GM12878 (cell line): Measurements from ENCODE around the gene FHL3. TPM values are rescaled to one million over a fixed set of nuclear protein-coding genes. Genes with fewer than 3 reads are reported as not detected.

Experiments
- ATAC-seq: fragments of 200-7000 bp; cut with Tn5 transposase; 3 replicates; pipeline ENCODE4 v1.9.1; 2020; ENCODE audit warnings: mild to moderate bottlenecking, moderate library complexity
- BruUV-seq: library from RNA; stranded (reverse); fragments of 400-500 nt; replicated peaks from 2 replicates; lab custom pipeline; 2021; lab: Mats Ljungman, UMichigan
- CTCF ChIA-PET: fragments of 300-600 bp; sonication (Branson Sonifier 250); formaldehyde crosslinking; extraction: SDS; loops from one replicate; lab custom pipeline; 2021; ENCODE audit warnings: inconsistent platforms; lab: Yijun Ruan, JAX
- POLR2A ChIA-PET: fragments of 350-600 bp; formaldehyde crosslinking; extraction: SDS; loops from one replicate; lab custom pipeline; 2021; ENCODE audit warnings: inconsistent platforms; lab: Charles Lee
- RAD21 ChIA-PET: fragments of 300-600 bp; sonication (Branson Sonifier 250); formaldehyde crosslinking; loops from one replicate; lab custom pipeline; 2023; ENCODE audit warnings: antibody characterized with exemption; ENCODE audit not compliant: unreplicated experiment; lab: Charles Lee
- SMC1A ChIA-PET: fragments of 300-600 bp; sonication (Branson Sonifier 250); formaldehyde crosslinking; loops from one replicate; lab custom pipeline; 2023; ENCODE audit not compliant: unreplicated experiment, uncharacterized antibody; lab: Charles Lee
- DNase-seq: peaks from one replicate; pipeline ENCODE4 v3.0.0-alpha.2; 2011; ENCODE audit warnings: low read depth, low spot score
- FAIRE-seq: peaks from 3 replicates; lab custom pipeline; 2011; peaks lifted over from hg19 to GRCh38; lab: Jason Lieb, UNC
- H2AFZ ChIP-seq: 2 replicates; pipeline ENCODE4 v1.6.0; 2011; ENCODE audit warnings: low read depth, low read length, control low read depth; ENCODE audit not compliant: control insufficient read depth
- H3K27ac ChIP-seq: 2 replicates; pipeline ENCODE4 v1.5.1; 2011; ENCODE audit warnings: control low read depth; ENCODE audit not compliant: control insufficient read depth, insufficient read depth
- H3K27me3 ChIP-seq, 2 experiments: replicated peaks in 1 of 2; 2 replicates each; pipeline versions ENCODE4 v1.6.0 to v1.6.1; 2011; ENCODE audit warnings: low read length in 1 of 2; ENCODE audit not compliant: control insufficient read depth in 2 of 2, insufficient read depth in 2 of 2
- H3K36me3 ChIP-seq, 2 experiments: 2 replicates each; pipeline ENCODE4 v1.5.1; 2011; ENCODE audit warnings: low read length in 1 of 2; ENCODE audit not compliant: control insufficient read depth in 2 of 2, insufficient read depth in 2 of 2
- H3K4me1 ChIP-seq: 2 replicates; pipeline ENCODE4 v1.6.1; 2011; ENCODE audit warnings: mild to moderate bottlenecking, low read length, moderate library complexity, mixed read lengths; ENCODE audit not compliant: control insufficient read depth, insufficient read depth
- H3K4me2 ChIP-seq: 2 replicates; pipeline ENCODE4 v1.6.0; 2011; ENCODE audit warnings: control low read depth; ENCODE audit not compliant: control insufficient read depth, insufficient read depth
- H3K4me3 ChIP-seq: fragments of 200-600 bp; sonication (generic); 2 replicates; pipeline ENCODE4 v1.5.1; 2016
- H3K79me2 ChIP-seq: 2 replicates; pipeline ENCODE4 v1.6.0; 2011; ENCODE audit warnings: low read length; ENCODE audit not compliant: control insufficient read depth, insufficient read depth
- H3K9ac ChIP-seq: 2 replicates; pipeline ENCODE4 v1.8.0; 2011; ENCODE audit warnings: low read length, control low read depth, mixed read lengths; ENCODE audit not compliant: control insufficient read depth, insufficient read depth
- H3K9me3 ChIP-seq: replicated peaks from 3 replicates; pipeline ENCODE4 v1.5.1; 2011; ENCODE audit warnings: mild to moderate bottlenecking, low read length; ENCODE audit not compliant: control insufficient read depth, insufficient read depth
- H4K20me1 ChIP-seq: 2 replicates; pipeline ENCODE4 v1.6.0; 2011; ENCODE audit not compliant: control insufficient read depth, insufficient read depth
- CUX1 ChIP-seq: IDR thresholded peaks from 2 replicates; pipeline ENCODE4 v1.6.1; 2012; ENCODE audit warnings: improper control_type of control experiment, low read depth, low read length; ENCODE audit not compliant: insufficient replicate concordance
- MEF2B ChIP-seq: fragments of 450-650 bp; IDR thresholded peaks from 2 replicates; pipeline ENCODE4 v1.6.1; 2018; ENCODE audit warnings: mild to moderate bottlenecking, moderate library complexity; ENCODE audit not compliant: partially characterized antibody, poor library complexity, severe bottlenecking
- NR2F1 ChIP-seq: fragments of 450-650 bp; conservative IDR thresholded peaks from 2 replicates; pipeline ENCODE4 v1.6.1; 2017; ENCODE audit warnings: mild to moderate bottlenecking
- POLR2AphosphoS2 ChIP-seq: IDR thresholded peaks from 2 replicates; pipeline ENCODE4 v1.6.1; 2011; ENCODE audit warnings: low read depth, mild to moderate bottlenecking, low read length, improper control_type of control experiment, moderate library complexity
- RCOR1 ChIP-seq: conservative IDR thresholded peaks from 2 replicates; pipeline ENCODE4 v1.6.1; 2012; ENCODE audit warnings: low read depth, low read length, improper control_type of control experiment
- USF2 ChIP-seq: IDR thresholded peaks from 2 replicates; pipeline ENCODE4 v1.6.1; 2011; ENCODE audit warnings: low read depth, low read length, improper control_type of control experiment, borderline replicate concordance
- YY1 ChIP-seq: IDR thresholded peaks from 2 replicates; pipeline ENCODE4 v1.6.1; 2011; ENCODE audit warnings: low read depth, mild to moderate bottlenecking, low read length
- ZNF24 ChIP-seq: fragments of 450-650 bp; IDR thresholded peaks from 2 replicates; pipeline ENCODE4 v1.6.1; 2017; ENCODE audit warnings: antibody characterized with exemption, mild to moderate bottlenecking
- ZNF687 ChIP-seq: fragments of 450-650 bp; IDR thresholded peaks from 2 replicates; pipeline ENCODE4 v1.6.1; 2017; ENCODE audit warnings: mild to moderate bottlenecking, moderate library complexity
- ZSCAN29 ChIP-seq: fragments of 450-650 bp; IDR thresholded peaks from 2 replicates; pipeline ENCODE4 v1.6.1; 2017; ENCODE audit warnings: mild to moderate bottlenecking, moderate library complexity
- WGBS: methylation state at CpG from one replicate; pipeline ENCODE4 v1.1.6; 2016; ENCODE audit warnings: low lambda C conversion rate; ENCODE audit not compliant: insufficient replicate concordance, insufficient coverage; ENCODE audit errors: missing lambda C conversion rate; 5-methylcytosine and 5-hydroxymethylcytosine counted together
- in situ Hi-C: fragments of 300-500 bp; cut with MboI; formaldehyde crosslinking; loops from 9 replicates; pipeline ENCODE4 v1.14.3; 2018; ENCODE audit warnings: mixed read lengths
- intact Hi-C: fragments of 100-400 bp; cut with micrococcal nuclease; formaldehyde crosslinking; loops from one replicate; pipeline ENCODE4 v1.14.2; 2022; ENCODE audit not compliant: unreplicated experiment
- polyA plus RNA-seq, 11 experiments: library from polyadenylated mRNA; depleted of rRNA in 4 of 11; unstranded in 6 of 11; stranded (reverse) in 5 of 11; fragments of >200 nt; fragmentation: Nextera tagmentation in 4 of 11; fragmentation: Illumina TruSeq in 1 of 11; extraction: Ambion mirVana in 4 of 11; extraction: Trizol in 1 of 11; gene quantifications; 1 replicate in 1 of 11; 2 replicates in 10 of 11; pipeline versions ENCODE4 v1.2.1 to v1.2.3, GENCODE V29; 2011 to 2016; ENCODE audit warnings: inconsistent platforms in 2 of 11, missing spikeins in 2 of 11, low read depth in 1 of 11
- total RNA-seq, 4 experiments: library from RNA; depleted of rRNA in 3 of 4; stranded (reverse); fragments of >200 nt in 3 of 4; fragmentation: Illumina TruSeq in 1 of 4; extraction: Trizol in 1 of 4; gene quantifications; 2 replicates each; pipeline versions ENCODE4 v1.2.1 to v1.2.3, GENCODE V29; 2013 to 2021
- TF ChIP-seq, protein P1 (sequence below): IDR thresholded peaks from 2 replicates; pipeline ENCODE4 v1.6.1; 2012; ENCODE audit warnings: low read length, inconsistent platforms

FHL3 gene
- total and polyA plus RNA-seq, 10 of the 15 experiments (the other 5 are each of a cell fraction or from before 2014, with no cell fraction given): 0.26 to 13.9 (median 7.9) TPM

- no peak for TF ChIP-seq CUX1
- no peak for TF ChIP-seq ZNF24
- no peak for TF ChIP-seq NR2F1
Observed at GRCh38 chr1:38021969-38022368, 16.7 kb upstream of the FHL3 start (continued).

DNA sequence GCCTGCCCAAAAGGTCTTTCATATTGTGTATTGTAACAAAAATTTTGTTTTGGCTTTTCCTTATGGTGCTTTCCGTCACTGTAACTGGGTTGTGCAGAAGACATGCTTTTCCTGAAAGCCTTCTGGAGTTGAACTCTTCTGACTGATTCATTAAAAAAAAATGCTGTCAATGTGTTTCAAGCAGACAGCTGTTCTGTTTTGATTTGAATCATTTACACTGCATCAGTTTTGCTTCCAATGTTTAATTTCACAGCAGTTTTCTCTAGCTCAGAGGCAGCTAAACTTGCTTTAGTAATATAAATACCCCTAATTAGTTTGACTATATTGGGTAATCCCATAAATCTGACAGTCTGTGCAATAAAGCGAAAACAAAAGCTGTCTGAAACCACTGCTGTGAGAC lies 15.1 kb upstream of the FHL3 start:
- in situ Hi-C loops: no loop called here
- Histone ChIP-seq H3K9me3 (no peaks in the 10 kb centered on the region), H3K79me2 (peaks cover 3% of the 10 kb centered on the region; the same call in 1 of the 2 replicates), H3K9ac (no peak overlapping the region), H3K27ac (no peak overlapping the region), H3K4me2 (no peak overlapping the region), H2AFZ (no peak overlapping the region), H3K4me1 (no peaks in the 10 kb centered on the region), H4K20me1 (no peaks in the 10 kb centered on the region), H3K4me3 (no peak overlapping the region), H3K27me3 (no peaks in the 10 kb centered on the region), H3K36me3 (peaks cover 5 to 24% of the 10 kb centered on the region in 2 experiments)
- BruUV-seq: no TSS peak
- POLR2A ChIA-PET: no interaction called here
- DNase-seq (no peak), ATAC-seq (no peak), FAIRE-seq (no peak)
- 100% methylated on average over 2 of the region's 2 CpGs for WGBS
- RAD21 ChIA-PET: interaction anchor here (1.1 kb wide), 1 partner anchor 31 kb away, joined by 3 read pairs; the partner anchor contains the start of gene SF3A3
- intact Hi-C loops: no loop called here
- CTCF ChIA-PET: interaction anchor here (0.6 to 13.9 kb wide), 13 partner anchors 9 to 773 kb away, joined by 3 to 252 read pairs (median 3); partner anchors contain the start of gene SF3A3
- SMC1A ChIA-PET: interaction anchor here (0.6 to 2.7 kb wide), 6 partner anchors 27 to 128 kb away, joined by 3 to 10 read pairs (median 6); partner anchors contain the start of gene SF3A3
- TF ChIP-seq POLR2AphosphoS2 (no peak), ZSCAN29 (no peak), YY1 (no peak), MEF2B (no peak), RCOR1 (no peak), ZNF687 (no peak), USF2 (no peak)
- TF ChIP-seq, protein P1, sequence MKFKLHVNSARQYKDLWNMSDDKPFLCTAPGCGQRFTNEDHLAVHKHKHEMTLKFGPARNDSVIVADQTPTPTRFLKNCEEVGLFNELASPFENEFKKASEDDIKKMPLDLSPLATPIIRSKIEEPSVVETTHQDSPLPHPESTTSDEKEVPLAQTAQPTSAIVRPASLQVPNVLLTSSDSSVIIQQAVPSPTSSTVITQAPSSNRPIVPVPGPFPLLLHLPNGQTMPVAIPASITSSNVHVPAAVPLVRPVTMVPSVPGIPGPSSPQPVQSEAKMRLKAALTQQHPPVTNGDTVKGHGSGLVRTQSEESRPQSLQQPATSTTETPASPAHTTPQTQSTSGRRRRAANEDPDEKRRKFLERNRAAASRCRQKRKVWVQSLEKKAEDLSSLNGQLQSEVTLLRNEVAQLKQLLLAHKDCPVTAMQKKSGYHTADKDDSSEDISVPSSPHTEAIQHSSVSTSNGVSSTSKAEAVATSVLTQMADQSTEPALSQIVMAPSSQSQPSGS: no peak
